WTC11 (cell line): ENCODE data around the gene MTMR3. TPM values are rescaled to one million over a fixed set of nuclear protein-coding genes. Genes with fewer than 3 reads are reported as not detected.

ENCODE experiments used
- ATAC-seq: fragments of 200-7000 bp; cut with Tn5 transposase; 2 replicates; pipeline ENCODE4 v1.10.0; 2021; ENCODE audit warnings: mild to moderate bottlenecking, moderate library complexity
- CTCF ChIA-PET: fragments of 300-600 bp; sonication (Branson Sonifier 250); formaldehyde crosslinking; loops from one replicate; lab custom pipeline; 2021; ENCODE audit warnings: antibody characterized with exemption; lab: Charles Lee
- POLR2A ChIA-PET: fragments of 350-600 bp; sonication (Branson Sonifier 250); formaldehyde crosslinking; loops from one replicate; lab custom pipeline; 2021; ENCODE audit warnings: antibody characterized with exemption; lab: Charles Lee
- DNase-seq: peaks from one replicate; pipeline ENCODE4 v3.0.0; 2021; ENCODE audit warnings: low spot score
- H3K27ac Mint-ChIP-seq: 2 replicates; pipeline ENCODE4 v1.8.0; 2021; ENCODE audit warnings: mixed read lengths
- H3K27me3 Mint-ChIP-seq: 2 replicates; pipeline ENCODE4 v1.8.0; 2021; ENCODE audit warnings: low read depth, mild to moderate bottlenecking, moderate library complexity, mixed read lengths
- H3K36me3 Mint-ChIP-seq: 2 replicates; pipeline ENCODE4 v1.8.0; 2021; ENCODE audit warnings: mixed read lengths
- H3K4me1 Mint-ChIP-seq: 2 replicates; pipeline ENCODE4 v1.8.0; 2022; ENCODE audit warnings: mixed read lengths
- H3K4me3 Mint-ChIP-seq: 2 replicates; pipeline ENCODE4 v1.8.0; 2021; ENCODE audit warnings: mild to moderate bottlenecking, moderate library complexity, mixed read lengths
- H3K9me3 Mint-ChIP-seq: 2 replicates; pipeline ENCODE4 v1.8.0; 2021; ENCODE audit warnings: mixed read lengths
- CBFB ChIP-seq: sonication (generic); formaldehyde crosslinking; IDR thresholded peaks from 2 replicates; pipeline ENCODE4 v1.8.1; 2022; ENCODE audit warnings: mild to moderate bottlenecking, low read depth, missing genetic modification reagents
- ELF4 ChIP-seq: sonication (generic); formaldehyde crosslinking; IDR thresholded peaks from 2 replicates; pipeline ENCODE4 v1.8.1; 2022; ENCODE audit warnings: low read depth, mild to moderate bottlenecking, moderate library complexity, missing genetic modification reagents
- ESRRA ChIP-seq: sonication (generic); formaldehyde crosslinking; IDR thresholded peaks from 2 replicates; pipeline ENCODE4 v1.8.1; 2022; ENCODE audit warnings: mild to moderate bottlenecking, missing genetic modification reagents, borderline replicate concordance
- FOXP1 ChIP-seq: sonication (generic); formaldehyde crosslinking; IDR thresholded peaks from 2 replicates; pipeline ENCODE4 v1.8.0; 2022; ENCODE audit warnings: missing genetic modification reagents, mild to moderate bottlenecking, moderate library complexity, borderline replicate concordance
- HMGA2 ChIP-seq: fragments of 250-450 bp; sonication (Bioruptor Pico); IDR thresholded peaks from 2 replicates; pipeline ENCODE4 v1.4.0; 2021; ENCODE audit warnings: mild to moderate bottlenecking, moderate library complexity
- IRF1 ChIP-seq: sonication (generic); formaldehyde crosslinking; IDR thresholded peaks from 2 replicates; pipeline ENCODE4 v1.8.0; 2023; ENCODE audit warnings: missing genetic modification reagents
- IRF2 ChIP-seq: sonication (generic); formaldehyde crosslinking; IDR thresholded peaks from 2 replicates; pipeline ENCODE4 v1.8.0; 2022; ENCODE audit warnings: low read depth, missing genetic modification reagents, borderline replicate concordance
- KAT7 ChIP-seq: sonication (generic); formaldehyde crosslinking; IDR thresholded peaks from 2 replicates; pipeline ENCODE4 v1.8.1; 2023; ENCODE audit warnings: missing genetic modification reagents, mild to moderate bottlenecking, borderline replicate concordance
- MLX ChIP-seq: sonication (generic); formaldehyde crosslinking; IDR thresholded peaks from 2 replicates; pipeline ENCODE4 v1.8.1; 2023; ENCODE audit warnings: mild to moderate bottlenecking, missing genetic modification reagents, moderate library complexity
- MXD4 ChIP-seq: fragments of 250-450 bp; sonication (Bioruptor Pico); IDR thresholded peaks from 2 replicates; pipeline ENCODE4 v1.8.0; 2021; ENCODE audit warnings: mild to moderate bottlenecking, moderate library complexity, borderline replicate concordance
- MYBL2 ChIP-seq: sonication (generic); formaldehyde crosslinking; IDR thresholded peaks from 2 replicates; pipeline ENCODE4 v1.8.1; 2023; ENCODE audit warnings: mild to moderate bottlenecking, moderate library complexity, missing genetic modification reagents
- NFE2L1 ChIP-seq: sonication (generic); formaldehyde crosslinking; IDR thresholded peaks from 2 replicates; pipeline ENCODE4 v1.8.1; 2023; ENCODE audit warnings: missing genetic modification reagents
- NR1H2 ChIP-seq: sonication (generic); formaldehyde crosslinking; IDR thresholded peaks from 2 replicates; pipeline ENCODE4 v1.9.0; 2021; ENCODE audit warnings: mild to moderate bottlenecking, moderate library complexity, missing genetic modification reagents
- OVOL2 ChIP-seq: fragments of 250-450 bp; sonication (Bioruptor Pico); IDR thresholded peaks from 2 replicates; pipeline ENCODE4 v1.9.0; 2021; ENCODE audit warnings: mild to moderate bottlenecking, borderline replicate concordance
- RELA ChIP-seq: sonication (generic); formaldehyde crosslinking; IDR thresholded peaks from 2 replicates; pipeline ENCODE4 v1.8.1; 2022; ENCODE audit warnings: missing genetic modification reagents, mild to moderate bottlenecking, borderline replicate concordance
- SP1 ChIP-seq: sonication (generic); formaldehyde crosslinking; conservative IDR thresholded peaks from 2 replicates; pipeline ENCODE4 v1.8.1; 2022; ENCODE audit warnings: missing genetic modification reagents
- TEAD1 ChIP-seq: sonication (generic); formaldehyde crosslinking; IDR thresholded peaks from 2 replicates; pipeline ENCODE4 v1.8.0; 2022; ENCODE audit warnings: mild to moderate bottlenecking, missing genetic modification reagents
- TEAD4 ChIP-seq: sonication (generic); formaldehyde crosslinking; IDR thresholded peaks from 2 replicates; pipeline ENCODE4 v1.8.0; 2022; ENCODE audit warnings: mild to moderate bottlenecking, missing genetic modification reagents
- ZMAT4 ChIP-seq: fragments of 250-450 bp; sonication (Bioruptor Pico); IDR thresholded peaks from 2 replicates; pipeline ENCODE4 v1.9.0; 2021; ENCODE audit warnings: mild to moderate bottlenecking
- ZNF121 ChIP-seq: sonication (generic); formaldehyde crosslinking; IDR thresholded peaks from 2 replicates; pipeline ENCODE4 v1.8.0; 2023; ENCODE audit warnings: missing genetic modification reagents
- ZNF512 ChIP-seq: sonication (generic); formaldehyde crosslinking; IDR thresholded peaks from 2 replicates; pipeline ENCODE4 v1.8.1; 2022; ENCODE audit warnings: missing genetic modification reagents, borderline replicate concordance
- total RNA-seq: library from RNA; stranded (reverse); gene quantifications from 3 replicates; pipeline ENCODE4 v1.2.3, GENCODE V29; 2021

The MTMR3 gene
- total RNA-seq, 1 experiment from 2014 or later, result 19.2 TPM

- ATAC-seq, result no peak
- CTCF ChIA-PET, result no interaction called here
Measured at GRCh38 chr22:29944339-29944738, 61.4 kb downstream of the MTMR3 start.

GRCh38 chr22:29945435-29945834 lies 62.5 kb downstream of the MTMR3 start:
- no peak for ATAC-seq
- peaks cover 27% of the 10 kb centered on the region for H3K36me3 Mint-ChIP-seq

More at GRCh38 chr22:29944339-29944738, 61.4 kb downstream of the MTMR3 start:
- DNase-seq, result no peak
- H3K9me3 Mint-ChIP-seq, result peaks cover 26% of the 10 kb centered on the region
- no peak overlapping the region for H3K27ac Mint-ChIP-seq
- H3K36me3 Mint-ChIP-seq, result peaks cover 33% of the 10 kb centered on the region
- H3K27me3 Mint-ChIP-seq, result no peaks in the 10 kb centered on the region
- TF ChIP-seq HMGA2 (CRISPR knock-in tag), result no peak
- TF ChIP-seq IRF2, result no peak
- TF ChIP-seq NR1H2, result no peak
- POLR2A ChIA-PET, result no interaction called here
- peaks cover 40% of the 10 kb centered on the region for H3K4me1 Mint-ChIP-seq
- H3K4me3 Mint-ChIP-seq, result no peak overlapping the region

GRCh38 chr22:29946220-29946619 lies 63.2 kb downstream of the MTMR3 start:
- H3K27me3 Mint-ChIP-seq, result no peaks in the 10 kb centered on the region
- no peak for TF ChIP-seq SP1 (CRISPR knock-in tag)
- no peak for TF ChIP-seq HMGA2 (CRISPR knock-in tag)
- TF ChIP-seq TEAD4 (CRISPR knock-in tag), result no peak
- TF ChIP-seq KAT7, result no peak
- TF ChIP-seq IRF2, result no peak
- no peak for TF ChIP-seq ZMAT4
- no peak for TF ChIP-seq ESRRA (CRISPR knock-in tag)
- TF ChIP-seq, all 79 proteins: peak for 0
- ChIA-PET POLR2A (interaction anchor here (0.6 kb wide), 1 partner anchor 1400 kb away, joined by 5 read pairs; the partner anchor contains the start of gene PATZ1), CTCF (interaction anchor here (1.4 to 1.9 kb wide), 2 partner anchors 59 to 257 kb away, joined by 4 to 6 read pairs; no protein-coding TSS in a partner anchor)
- Mint-ChIP-seq H3K4me1 (peaks cover 48% of the 10 kb centered on the region), H3K27ac (peak overlapping the region; percentile 64), H3K9me3 (peaks cover 17% of the 10 kb centered on the region), H3K36me3 (peaks cover 24% of the 10 kb centered on the region), H3K4me3 (no peak overlapping the region)
- ATAC-seq, result no peak; the same call in 1 of the 2 replicates
- DNase-seq, result no peak

More at GRCh38 chr22:29945435-29945834, 62.5 kb downstream of the MTMR3 start:
- H3K4me1 Mint-ChIP-seq, result peaks cover 47% of the 10 kb centered on the region
- no peak for DNase-seq
- no peaks in the 10 kb centered on the region for H3K27me3 Mint-ChIP-seq
- H3K4me3 Mint-ChIP-seq, result no peak overlapping the region
- TF ChIP-seq ZNF512 (no peak), ZNF121 (0 out of 2 replicates have a peak, but pooled peaks have one; percentile 7)
- peaks cover 22% of the 10 kb centered on the region for H3K9me3 Mint-ChIP-seq
- ChIA-PET CTCF (interaction anchor here (1.4 kb wide), 1 partner anchor 60 kb away, joined by 4 read pairs; no protein-coding TSS in a partner anchor), POLR2A (interaction anchor here (0.6 kb wide), 1 partner anchor 1401 kb away, joined by 5 read pairs; the partner anchor contains the start of gene PATZ1)
- H3K27ac Mint-ChIP-seq, result no peak overlapping the region

- ATAC-seq, result no peak
- Mint-ChIP-seq H3K27ac (peak overlapping the region; percentile 55), H3K4me3 (peak overlapping the region; percentile 14; the same call in 1 of the 2 replicates), H3K36me3 (peaks cover 9% of the 10 kb centered on the region), H3K4me1 (peaks cover 61% of the 10 kb centered on the region), H3K27me3 (no peaks in the 10 kb centered on the region), H3K9me3 (peaks cover 2% of the 10 kb centered on the region)
- ChIA-PET CTCF (interaction anchor here (1.2 to 1.9 kb wide), 2 partner anchors 58 to 258 kb away, joined by 4 to 6 read pairs; no protein-coding TSS in a partner anchor), POLR2A (no interaction called here)
- DNase-seq, result no peak
- no peak for TF ChIP-seq RELA (CRISPR knock-in tag)
- no peak for TF ChIP-seq NFE2L1 (CRISPR knock-in tag)
- TF ChIP-seq TEAD1, result no peak
Measured at GRCh38 chr22:29947410-29948384, 64.7 kb downstream of the MTMR3 start.

GRCh38 chr22:29948385-29948769 lies 65.4 kb downstream of the MTMR3 start:
- H3K9me3 Mint-ChIP-seq, result no peaks in the 10 kb centered on the region; the same call in 1 of the 2 replicates
- no peak overlapping the region for H3K4me3 Mint-ChIP-seq
- POLR2A ChIA-PET, result no interaction called here
- H3K27ac Mint-ChIP-seq, result no peak overlapping the region
- H3K36me3 Mint-ChIP-seq, result peaks cover 4% of the 10 kb centered on the region; the same call in 1 of the 2 replicates
- CTCF ChIA-PET, result no interaction called here
- no peak for DNase-seq
- no peaks in the 10 kb centered on the region for H3K27me3 Mint-ChIP-seq
- H3K4me1 Mint-ChIP-seq, result peaks cover 68% of the 10 kb centered on the region
- ATAC-seq, result no peak
- TF ChIP-seq TEAD1, result no peak
- no peak for TF ChIP-seq FOXP1 (CRISPR knock-in tag)
- TF ChIP-seq IRF1 (CRISPR knock-in tag), result no peak
- no peak for TF ChIP-seq ELF4 (CRISPR knock-in tag)
- no peak for TF ChIP-seq MLX (CRISPR knock-in tag)
- TF ChIP-seq MYBL2 (CRISPR knock-in tag), result no peak
- no peak for TF ChIP-seq OVOL2 (CRISPR knock-in tag)
- no peak for TF ChIP-seq CBFB (CRISPR knock-in tag)
- TF ChIP-seq MXD4 (CRISPR knock-in tag), result no peak
